K562 (cell line): ENCODE results near the gene ARFGEF3. TPM values are rescaled to one million over a fixed set of nuclear protein-coding genes. Genes with fewer than 3 reads are reported as not detected.
"Not testable (repeated sequence)": the region's sequence is repeated elsewhere in the genome, so short reads cannot be mapped to it uniquely, and the experiment has no call there.

Experiments used
- ATAC-seq: fragments of 200-7000 bp; cut with Tn5 transposase; 3 replicates; pipeline ENCODE4 v1.9.1; 2020; ENCODE audit warnings: moderate library complexity
- BruUV-seq: library from RNA; stranded (reverse); fragments of 400-500 nt; replicated peaks from 2 replicates; lab custom pipeline; 2021; lab: Mats Ljungman, UMichigan
- CTCF ChIA-PET: fragments of 300-600 bp; formaldehyde crosslinking; extraction: SDS; loops from one replicate; lab custom pipeline; 2021; ENCODE audit warnings: low intra/inter-chr PET ratio; lab: Yijun Ruan, JAX
- POLR2A ChIA-PET: fragments of 300-600, 350-650 bp; sonication (Branson Sonifier 250); formaldehyde crosslinking; extraction: SDS; loops from one replicate; lab custom pipeline; 2021; ENCODE audit warnings: antibody characterized with exemption, inconsistent platforms; lab: Yijun Ruan, JAX
- DNase-seq, 4 experiments: peaks; one replicate each; pipeline versions ENCODE4 v3.0.0 to v3.0.0-alpha.2; 2011 to 2018; ENCODE audit warnings: low spot score in 3 of 4, mixed read lengths in 3 of 4; ENCODE audit errors: extremely low read depth in 1 of 4
- FAIRE-seq: peaks from 2 replicates; lab custom pipeline; 2011; peaks lifted over from hg19 to GRCh38; lab: Jason Lieb, UNC
- H2AFZ ChIP-seq: 2 replicates; pipeline ENCODE4 v1.6.0; 2011; ENCODE audit warnings: low read depth, low read length, control low read depth, inconsistent platforms
- H3K27ac ChIP-seq: fragments of 200-600 bp; 3 replicates; pipeline ENCODE4 v1.8.0; 2011; ENCODE audit warnings: low read depth, mild to moderate bottlenecking, control low read depth, inconsistent platforms, low read length, moderate library complexity, mixed read lengths; ENCODE audit errors: extremely low read depth
- H3K27me3 ChIP-seq, 2 experiments: fragments of 300-600 bp in 1 of 2; 2 replicates in 1 of 2; 3 replicates in 1 of 2; pipeline versions ENCODE4 v1.6.0 to v1.8.0; 2011; ENCODE audit warnings: inconsistent platforms in 2 of 2, low read length in 2 of 2, mild to moderate bottlenecking in 1 of 2, mixed read lengths in 1 of 2, moderate library complexity in 1 of 2; ENCODE audit not compliant: control insufficient read depth in 2 of 2, insufficient read depth in 2 of 2
- H3K36me3 ChIP-seq: fragments of 300-600 bp; 3 replicates; pipeline ENCODE4 v1.8.0; 2011; ENCODE audit warnings: mild to moderate bottlenecking, low read length, inconsistent platforms; ENCODE audit not compliant: control insufficient read depth, insufficient read depth
- H3K4me1 ChIP-seq, 2 experiments: fragments of 200-600 bp in 1 of 2; replicated peaks in 1 of 2; 2 replicates in 1 of 2; 3 replicates in 1 of 2; pipeline versions ENCODE4 v1.5.1 to v1.8.0; 2011; ENCODE audit warnings: inconsistent platforms in 2 of 2, low read length in 2 of 2, mild to moderate bottlenecking in 1 of 2, mixed read lengths in 1 of 2, moderate library complexity in 1 of 2; ENCODE audit not compliant: control insufficient read depth in 2 of 2, insufficient read depth in 2 of 2
- H3K4me2 ChIP-seq: 2 replicates; pipeline ENCODE4 v1.6.1; 2011; ENCODE audit warnings: low read length, control low read depth, inconsistent platforms, mixed read lengths; ENCODE audit not compliant: insufficient read depth
- H3K4me3 ChIP-seq: fragments of 200-600 bp; sonication (generic), shearing (Covaris generic); 2 replicates; pipeline ENCODE4 v1.5.1; 2016; ENCODE audit warnings: control low read depth, inconsistent platforms
- H3K79me2 ChIP-seq: fragments of 200-600 bp; 3 replicates; pipeline ENCODE4 v1.8.0; 2011; ENCODE audit warnings: low read length, inconsistent platforms; ENCODE audit not compliant: control insufficient read depth, insufficient read depth
- H3K9ac ChIP-seq, 2 experiments: 2 replicates each; pipeline versions ENCODE4 v1.6.0 to v1.6.1; 2011; ENCODE audit warnings: low read depth in 2 of 2, low read length in 2 of 2, control low read depth in 1 of 2, inconsistent platforms in 1 of 2, mild to moderate bottlenecking in 1 of 2, mixed read lengths in 1 of 2; ENCODE audit not compliant: insufficient read depth in 1 of 2
- H3K9me1 ChIP-seq: one replicate; pipeline ENCODE4 v1.6.0; 2011; ENCODE audit warnings: inconsistent platforms, mild to moderate bottlenecking, low read length, moderate library complexity; ENCODE audit not compliant: control insufficient read depth, insufficient read depth
- H3K9me3 ChIP-seq: replicated peaks from 2 replicates; pipeline ENCODE4 v1.5.1; 2011; ENCODE audit warnings: low read depth, low read length, inconsistent platforms; ENCODE audit not compliant: control insufficient read depth, insufficient read depth
- H4K20me1 ChIP-seq: replicated peaks from 2 replicates; pipeline ENCODE4 v1.6.1; 2011; ENCODE audit warnings: low read length, inconsistent platforms, mixed read lengths; ENCODE audit not compliant: control insufficient read depth, insufficient read depth
- CHCHD3 ChIP-seq: fragments of 250-450 bp; sonication (Bioruptor Pico); IDR thresholded peaks from 2 replicates; pipeline ENCODE4 v2.1.2; 2022; ENCODE audit warnings: mild to moderate bottlenecking
- HEY1 ChIP-seq: fragments of 250-450 bp; sonication (Bioruptor Pico); IDR thresholded peaks from 2 replicates; pipeline ENCODE4 v1.5.0; 2020; ENCODE audit warnings: mild to moderate bottlenecking, moderate library complexity, borderline replicate concordance
- MBD2 ChIP-seq: sonication (generic); IDR thresholded peaks from 2 replicates; pipeline ENCODE4 v1.6.1; 2016; ENCODE audit warnings: low read depth, borderline replicate concordance
- POLR2G ChIP-seq: fragments of 200-400 bp; formaldehyde crosslinking; IDR thresholded peaks from 2 replicates; pipeline ENCODE4 v1.6.1; 2017; ENCODE audit warnings: low read depth, mild to moderate bottlenecking, antibody characterized with exemption, low read length, moderate library complexity
- PTBP1 ChIP-seq: fragments of 200-400 bp; formaldehyde crosslinking; IDR thresholded peaks from 2 replicates; pipeline ENCODE4 v1.6.1; 2017; ENCODE audit warnings: low read depth, low read length
- RAD51 ChIP-seq: fragments of 450-650 bp; IDR thresholded peaks from 2 replicates; pipeline ENCODE4 v1.7.1; 2016; ENCODE audit warnings: low read depth, mild to moderate bottlenecking, borderline replicate concordance
- RBM17 ChIP-seq: fragments of 200-400 bp; formaldehyde crosslinking; IDR thresholded peaks from 2 replicates; pipeline ENCODE4 v1.6.1; 2017; ENCODE audit warnings: low read depth, mild to moderate bottlenecking, low read length, borderline replicate concordance
- RFX7 ChIP-seq: fragments of 250-450 bp; sonication (Bioruptor Pico); IDR thresholded peaks from 2 replicates; pipeline ENCODE4 v1.5.1; 2021; ENCODE audit warnings: mild to moderate bottlenecking
- TAF1 ChIP-seq: IDR thresholded peaks from 2 replicates; pipeline ENCODE4 v1.6.1; 2011; ENCODE audit warnings: mild to moderate bottlenecking, low read length, moderate library complexity; ENCODE audit not compliant: insufficient read depth, control insufficient read depth, severe bottlenecking; ENCODE audit errors: extremely low read depth
- THRAP3 ChIP-seq: fragments of 450-650 bp; IDR thresholded peaks from 2 replicates; pipeline ENCODE4 v1.6.1; 2016; ENCODE audit warnings: mild to moderate bottlenecking, inconsistent platforms, borderline replicate concordance
- ZKSCAN1 ChIP-seq: fragments of 150-350 bp; IDR thresholded peaks from 2 replicates; pipeline ENCODE4 v1.6.1; 2016; ENCODE audit warnings: low read depth, low read length
- ZNF232 ChIP-seq: sonication (generic); formaldehyde crosslinking; IDR thresholded peaks from 2 replicates; pipeline ENCODE4 v1.8.0; 2022; ENCODE audit warnings: mild to moderate bottlenecking, missing genetic modification reagents
- WGBS: fragments of 100-300 bp; shearing (Covaris generic); methylation state at CpG from one replicate; pipeline ENCODE4 v1.1.6; 2016; ENCODE audit warnings: low coverage, mixed read lengths; ENCODE audit not compliant: insufficient coverage; ENCODE audit errors: missing lambda C conversion rate; 5-methylcytosine and 5-hydroxymethylcytosine counted together
- in situ Hi-C: fragments of 300-500 bp; cut with MboI; formaldehyde crosslinking; loops from 4 replicates; pipeline ENCODE4 v1.15.0; 2018; ENCODE audit warnings: inconsistent platforms, mixed read lengths
- intact Hi-C: fragments of 100-400 bp; cut with micrococcal nuclease; formaldehyde crosslinking; loops from 2 replicates; pipeline ENCODE4 v1.14.2; 2022
- polyA plus RNA-seq, 8 experiments: library from polyadenylated mRNA; depleted of rRNA in 4 of 8; stranded (reverse) in 5 of 8; unstranded in 3 of 8; fragments of >200 nt; fragmentation: Nextera tagmentation in 2 of 8; fragmentation: Illumina TruSeq in 1 of 8; extraction: Ambion mirVana in 2 of 8; extraction: Trizol in 1 of 8; gene quantifications; 2 replicates each; pipeline versions ENCODE4 v1.2.1 to v1.2.3, GENCODE V29; 2011 to 2014; ENCODE audit warnings: inconsistent platforms in 1 of 8, missing spikeins in 1 of 8
- total RNA-seq, 7 experiments: library from RNA; depleted of rRNA in 6 of 7; stranded (reverse); fragments of >200 nt in 6 of 7; fragmentation: Illumina TruSeq in 2 of 7; extraction: Trizol in 2 of 7; gene quantifications; 2 replicates each; pipeline versions ENCODE4 v1.2.1 to v1.2.3, GENCODE V29; 2011 to 2021; ENCODE audit warnings: low replicate concordance in 1 of 7
- TF ChIP-seq, protein P1 (sequence below): sonication (generic); formaldehyde crosslinking; IDR thresholded peaks from 2 replicates; pipeline ENCODE4 v1.9.0; 2022; ENCODE audit warnings: mild to moderate bottlenecking, missing genetic modification reagents

Gene ARFGEF3
- total and polyA plus RNA-seq, 9 of the 15 experiments (the other 6 are each of a cell fraction or from before 2014, with no cell fraction given), result under 0.01 to 0.02 TPM; not detected in 7

DNA sequence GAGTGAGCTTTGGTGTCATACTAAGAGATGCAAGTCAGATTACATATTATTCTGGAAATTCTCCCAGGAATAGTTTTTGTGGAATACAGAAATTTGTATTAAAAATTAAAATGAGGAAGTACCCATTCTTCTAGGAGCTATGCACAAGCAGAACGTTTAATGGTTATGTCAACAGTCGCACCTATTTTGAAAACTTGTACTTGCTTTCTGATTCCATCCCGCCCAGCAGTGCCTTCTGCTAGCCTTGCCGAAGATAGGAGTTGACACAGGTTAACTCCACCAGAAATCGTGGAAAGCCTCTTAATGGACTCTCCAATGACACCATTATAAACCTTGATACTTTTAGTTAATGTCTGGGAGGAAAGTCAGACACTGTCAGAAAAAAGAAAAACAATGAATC lies 49.9 kb downstream of the ARFGEF3 start (continued):
- TF ChIP-seq HEY1 (no peak), THRAP3 (no peak)

DNA sequence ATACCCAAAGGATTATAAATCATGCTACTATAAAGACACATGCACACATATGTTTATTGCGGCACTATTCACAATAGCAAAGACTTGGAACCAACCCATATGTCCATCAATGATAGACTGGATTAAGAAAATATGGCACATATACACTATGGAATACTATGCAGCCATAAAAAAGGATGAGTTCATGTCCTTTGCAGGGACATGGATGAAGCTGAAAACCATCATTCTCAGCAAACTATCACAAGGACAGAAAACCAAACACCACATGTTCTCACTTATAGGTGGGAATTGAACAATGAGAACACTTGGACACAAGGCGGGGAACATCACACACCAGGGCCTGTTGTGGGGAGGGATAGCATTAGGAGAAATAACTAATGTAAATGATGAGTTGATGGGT lies 50.8 kb downstream of the ARFGEF3 start:
- H2AFZ ChIP-seq, H3K9me1 ChIP-seq, H3K4me1 ChIP-seq, H3K27ac ChIP-seq, ATAC-seq, BruUV-seq, DNase-seq, POLR2A ChIA-PET, in situ Hi-C loops, H3K4me3 ChIP-seq, H3K9me3 ChIP-seq, FAIRE-seq, H4K20me1 ChIP-seq, intact Hi-C loops, H3K79me2 ChIP-seq, H3K27me3 ChIP-seq, CTCF ChIA-PET, H3K4me2 ChIP-seq, H3K36me3 ChIP-seq, H3K9ac ChIP-seq: not testable (repeated sequence)
- whole genome bisulfite sequencing, result 0% methylated on average over 1 of the region's 2 CpGs

DNA sequence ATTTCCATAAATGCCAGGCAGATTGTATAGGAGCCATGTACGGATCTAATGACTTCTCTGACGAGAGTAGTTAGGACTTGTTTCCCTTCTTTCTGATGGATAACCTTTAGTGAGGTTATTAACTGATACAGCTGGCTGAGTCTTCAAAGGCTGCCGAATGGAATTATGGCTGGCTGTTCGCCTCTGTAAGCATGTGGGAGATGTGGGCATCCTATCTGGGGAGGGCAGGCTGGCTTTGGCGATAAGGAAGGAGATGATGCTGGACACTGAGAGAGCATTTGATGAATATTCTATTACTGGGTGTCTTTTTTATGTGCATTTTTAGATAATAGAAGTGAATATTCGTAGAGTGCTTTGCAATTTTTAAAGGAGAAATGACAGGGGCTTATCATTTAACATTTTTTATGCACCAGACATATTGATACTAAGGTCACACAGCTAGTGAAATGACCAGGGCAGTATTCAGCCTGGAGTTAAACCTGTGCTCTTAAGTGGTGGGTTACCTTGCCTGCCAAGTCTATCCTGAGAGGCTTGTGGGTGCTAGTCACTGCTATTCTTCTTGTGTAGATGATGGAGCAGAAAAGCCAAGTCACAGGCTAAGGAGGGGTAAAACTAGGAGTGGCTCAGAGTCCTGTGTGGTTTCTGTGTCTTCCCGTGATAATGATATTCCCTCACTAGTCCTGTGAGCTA lies 53.5 kb downstream of the ARFGEF3 start:
- H4K20me1 ChIP-seq, result no peaks in the 10 kb centered on the region
- no peak for DNase-seq
- no peak overlapping the region for H3K4me2 ChIP-seq
- POLR2A ChIA-PET, result no interaction called here
- in situ Hi-C loops, result no loop called here
- H3K4me1 ChIP-seq, result no peaks in the 10 kb centered on the region
- H3K9me3 ChIP-seq, result no peaks in the 10 kb centered on the region
- no peak for ATAC-seq
- H2AFZ ChIP-seq, result no peak overlapping the region
- TF ChIP-seq ZNF232, result no peak
- no peak for TF ChIP-seq ZKSCAN1
- TF ChIP-seq, protein P1, sequence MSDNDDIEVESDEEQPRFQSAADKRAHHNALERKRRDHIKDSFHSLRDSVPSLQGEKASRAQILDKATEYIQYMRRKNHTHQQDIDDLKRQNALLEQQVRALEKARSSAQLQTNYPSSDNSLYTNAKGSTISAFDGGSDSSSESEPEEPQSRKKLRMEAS, result no peak
- TF ChIP-seq PTBP1, result no peak
- TF ChIP-seq MBD2, result no peak
- TF ChIP-seq RAD51, result no peak
- no peak for TF ChIP-seq TAF1
- TF ChIP-seq CHCHD3 (CRISPR knock-in tag), result no peak
- no peak for TF ChIP-seq POLR2G
- no peak for TF ChIP-seq RBM17
- TF ChIP-seq RFX7 (CRISPR knock-in tag), result no peak
- no peaks in the 10 kb centered on the region for H3K79me2 ChIP-seq
- H3K9ac ChIP-seq, result no peak overlapping the region
- BruUV-seq, result no TSS peak
- CTCF ChIA-PET, result no interaction called here
- FAIRE-seq, result no peak
- H3K4me3 ChIP-seq, result no peak overlapping the region
- H3K9me1 ChIP-seq, result no peaks in the 10 kb centered on the region
- no peak overlapping the region for H3K27ac ChIP-seq
- intact Hi-C loops, result no loop called here
- H3K27me3 ChIP-seq, result peaks cover 0 to 4% of the 10 kb centered on the region in 2 experiments; a peak in 1 of 5 replicates
- no peaks in the 10 kb centered on the region for H3K36me3 ChIP-seq
- 1% methylated on average over 7 of the region's 7 CpGs for WGBS
